Activated naive CD8-positive, alpha-beta T cell treated with anti-CD3 and anti-CD28 coated beads, Interleukin-2, amount 50 U/mL, for 16 hours (primary cell): ENCODE measurements around the gene RAB27B.
"Not testable (repeated sequence)": the region's sequence is repeated elsewhere in the genome, so short reads cannot be mapped to it uniquely, and the experiment has no call there.

Experiments
- DNase-seq: peaks from one replicate; pipeline ENCODE4 v3.0.0-alpha.2; 2020; ENCODE audit warnings: low read depth, low spot score

RAB27B gene

DNA sequence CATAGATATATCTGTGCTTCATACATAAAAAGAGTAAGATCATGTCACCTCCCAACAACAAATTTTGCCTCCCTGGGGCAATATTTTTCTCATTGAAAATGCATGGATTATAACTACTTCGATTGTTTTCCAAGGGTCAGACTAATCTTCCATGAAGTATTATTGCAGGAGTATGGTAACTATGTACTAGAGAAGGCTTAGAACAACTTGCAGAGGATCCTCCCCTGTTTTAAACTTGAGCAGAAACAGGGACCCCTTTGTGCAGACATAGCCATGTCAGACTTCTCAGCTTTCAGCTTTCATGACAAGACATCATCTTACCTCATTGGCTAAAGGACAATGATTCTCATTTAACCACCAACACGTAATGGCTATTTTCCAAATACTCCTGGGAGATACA is 13.2 kb upstream of the RAB27B start:
- no peak for DNase-seq

DNA sequence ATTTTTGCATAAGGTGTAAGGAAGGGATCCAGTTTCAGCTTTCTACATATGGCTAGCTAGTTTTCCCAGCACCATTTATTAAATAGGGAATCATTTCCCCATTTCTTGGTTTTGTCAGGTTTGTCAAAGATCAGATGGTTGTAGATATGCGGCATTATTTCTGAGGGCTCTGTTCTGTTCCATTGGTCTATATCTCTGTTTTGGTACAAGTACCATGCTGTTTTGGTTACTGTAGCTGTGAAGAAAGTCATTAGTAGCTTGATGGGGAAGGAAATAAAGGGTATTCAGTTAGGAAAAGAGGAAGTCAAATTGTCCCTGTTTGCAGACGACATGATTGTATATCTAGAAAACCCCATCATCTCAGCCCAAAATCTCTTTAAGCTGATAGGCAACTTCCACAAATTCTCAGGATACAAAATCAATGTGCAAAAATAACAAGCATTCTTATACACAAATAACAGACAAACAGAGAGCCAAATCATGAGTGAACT is 7.4 kb upstream of the RAB27B start:
- not testable (repeated sequence) for DNase-seq

DNA sequence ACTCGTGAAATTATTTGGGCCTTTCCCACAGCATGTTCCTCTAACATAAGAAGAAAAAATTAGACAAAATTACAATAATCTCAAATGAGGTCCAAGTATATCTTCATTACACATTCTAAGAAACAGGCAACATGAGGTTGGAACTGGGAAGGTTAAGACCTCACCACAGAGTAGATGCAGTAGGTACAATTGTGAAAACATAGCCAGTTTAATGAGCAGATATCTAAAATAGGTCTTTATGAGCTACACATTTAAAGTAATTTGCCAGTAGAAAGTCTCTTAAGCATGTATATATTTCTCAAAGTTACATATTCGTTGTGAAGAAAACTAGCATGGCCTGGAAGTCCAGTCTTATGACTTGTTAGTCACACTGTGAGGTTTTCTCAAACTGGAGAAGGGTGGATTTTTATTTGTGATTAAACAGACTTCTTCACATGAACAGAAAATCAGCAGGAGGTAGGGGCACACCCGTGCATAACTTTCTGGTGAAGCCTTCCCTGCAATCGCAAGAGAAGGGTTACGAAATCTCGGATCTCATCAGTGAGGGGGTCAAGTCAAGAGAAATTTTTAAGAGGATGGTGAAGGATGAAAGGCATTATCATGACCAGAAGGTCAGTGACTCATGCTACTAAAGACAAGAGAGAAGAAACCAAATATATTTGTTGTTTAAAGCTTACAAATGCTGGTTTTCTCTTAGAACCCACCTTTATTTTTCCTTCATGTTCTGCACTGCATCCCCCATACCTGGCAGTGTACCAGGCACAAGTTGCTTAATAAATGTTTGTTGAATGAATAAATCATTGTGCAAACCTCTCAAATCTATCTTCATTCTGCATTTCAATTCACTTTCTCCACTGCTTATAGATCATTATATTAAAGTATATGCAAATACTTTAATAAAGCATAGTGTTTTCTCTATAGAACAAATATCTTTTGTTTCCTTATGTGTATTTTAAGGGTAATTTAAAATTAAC is 5.1 kb upstream of the RAB27B start:
- no peak for DNase-seq

DNA sequence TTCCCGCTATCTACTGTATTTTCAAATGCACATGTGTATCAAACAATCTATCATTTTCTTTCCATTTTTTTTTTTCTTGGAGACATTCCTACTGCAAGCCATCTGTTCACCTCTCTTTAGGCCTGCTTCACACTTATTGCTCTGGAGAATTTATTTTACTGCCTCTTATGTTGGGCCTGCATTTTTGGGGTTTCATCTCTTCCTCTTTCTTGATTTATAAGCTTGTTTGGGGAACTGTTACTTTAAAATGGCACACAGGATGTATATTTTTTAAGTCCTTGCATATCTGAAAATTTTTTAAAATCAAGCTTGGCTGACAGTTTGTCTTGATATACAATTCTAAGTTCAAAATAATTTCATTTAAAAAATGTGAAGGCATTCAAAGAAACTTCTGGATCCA is 3.5 kb upstream of the RAB27B start:
- DNase-seq, result no peak

DNA sequence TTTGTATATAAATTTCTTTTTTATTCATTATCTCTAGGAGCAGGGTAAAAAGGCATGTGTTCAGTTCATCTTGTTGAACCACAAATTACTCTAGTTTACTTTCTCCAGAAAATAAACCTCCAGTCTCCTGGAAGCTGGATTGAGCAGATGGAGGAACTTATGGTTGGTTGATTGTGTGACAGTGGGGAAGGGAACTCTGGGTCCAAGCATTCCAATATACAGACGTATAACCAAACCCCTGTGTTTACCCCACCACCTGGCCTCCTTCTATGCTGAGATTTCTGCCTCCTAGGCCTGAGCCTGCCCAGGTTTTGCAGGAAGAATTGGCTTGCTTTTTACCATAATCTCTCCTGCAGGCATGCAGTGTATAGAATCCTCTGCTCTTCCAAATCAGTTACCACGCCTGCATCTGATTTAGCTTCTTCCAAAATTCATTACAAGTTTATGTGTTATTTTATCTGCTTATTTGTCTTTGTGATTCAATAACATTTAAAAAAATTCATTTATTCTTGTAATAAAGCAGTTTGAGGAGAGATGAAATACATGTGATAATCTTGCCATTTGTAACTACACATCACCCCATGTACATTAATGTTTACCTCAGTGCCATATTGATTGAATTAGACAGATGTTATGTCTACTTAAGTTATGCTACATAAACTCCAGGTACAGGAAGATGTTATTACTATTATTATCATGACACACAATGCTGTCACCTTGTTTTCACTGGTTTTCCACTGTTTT is 2.5 kb upstream of the RAB27B start:
- no peak for DNase-seq

DNA sequence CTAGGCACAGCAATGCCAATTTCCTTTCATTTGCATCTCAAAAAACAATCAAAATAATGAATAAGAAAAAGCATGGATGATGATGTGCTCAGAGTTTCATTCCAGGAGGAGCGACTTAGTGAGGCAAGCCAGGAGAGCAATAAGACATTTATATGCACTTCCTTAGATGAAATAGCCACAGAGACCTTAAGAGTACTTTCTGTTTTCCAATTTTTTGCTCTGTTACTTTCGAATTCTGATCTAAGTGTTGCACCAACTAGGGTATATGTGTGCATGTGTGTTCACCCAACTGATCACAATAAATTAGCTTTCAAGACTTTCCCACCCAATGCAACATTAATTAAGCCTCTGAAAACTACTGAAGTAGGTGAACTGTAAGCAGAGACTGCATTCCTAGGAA is 709 bp downstream of the RAB27B start:
- DNase-seq, result no peak

DNA sequence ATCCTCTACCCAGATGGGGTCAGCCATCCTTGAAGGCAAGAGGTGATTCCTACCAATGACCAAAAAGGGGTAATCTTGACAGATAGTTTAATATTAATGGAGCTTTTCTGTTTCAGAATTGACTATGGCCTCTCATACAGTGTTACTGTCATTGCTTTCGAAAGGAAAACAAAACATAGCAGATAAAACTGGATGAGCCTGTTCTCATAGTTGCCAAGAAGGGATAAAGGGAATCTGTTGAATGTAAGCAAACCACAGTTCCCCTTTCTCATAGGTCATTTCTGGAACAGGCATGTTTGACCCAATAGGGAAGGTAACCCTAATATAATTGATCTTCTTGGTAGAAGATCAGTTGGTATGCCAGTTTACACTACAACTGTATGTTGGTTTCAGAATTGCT is 1.6 kb downstream of the RAB27B start:
- no peak for DNase-seq

DNA sequence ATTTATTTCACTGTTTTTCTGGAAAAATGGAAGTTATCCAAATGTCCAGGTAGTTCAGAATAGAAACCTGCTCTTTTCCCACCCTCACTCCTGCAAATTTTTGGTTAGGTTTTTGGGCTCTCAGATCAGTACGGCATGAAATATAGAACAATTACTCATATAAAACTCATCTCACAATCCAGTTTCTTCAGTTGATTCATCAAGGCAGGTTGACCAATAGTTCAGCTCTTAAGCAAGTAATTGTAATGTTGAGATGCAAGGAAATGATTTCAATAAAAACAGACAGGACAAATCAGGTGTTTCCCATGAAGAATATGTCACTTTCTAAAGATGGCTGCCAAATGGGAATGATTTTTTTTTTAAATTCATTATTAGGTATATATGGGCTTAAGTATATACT is 2.0 kb downstream of the RAB27B start:
- no peak for DNase-seq

DNA sequence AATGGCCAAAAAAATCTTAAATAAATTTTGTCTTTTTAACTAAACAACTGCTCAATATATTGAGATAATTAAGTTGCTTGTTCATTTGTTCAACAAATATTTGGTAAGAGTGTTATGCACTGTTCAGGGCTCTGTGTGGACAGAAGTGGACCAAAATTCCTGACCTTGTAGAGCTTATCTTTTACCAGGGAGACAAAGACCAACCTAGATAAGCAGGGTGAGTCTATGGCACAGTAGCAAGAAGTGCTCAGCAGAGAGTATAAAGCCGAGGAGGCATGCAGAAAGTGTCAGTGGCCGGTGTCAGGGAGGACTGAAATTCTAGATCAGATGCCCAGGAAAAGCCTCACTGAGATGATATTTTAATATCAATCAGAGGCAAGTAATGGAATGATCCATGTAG is 2.6 kb downstream of the RAB27B start:
- DNase-seq, result no peak

DNA sequence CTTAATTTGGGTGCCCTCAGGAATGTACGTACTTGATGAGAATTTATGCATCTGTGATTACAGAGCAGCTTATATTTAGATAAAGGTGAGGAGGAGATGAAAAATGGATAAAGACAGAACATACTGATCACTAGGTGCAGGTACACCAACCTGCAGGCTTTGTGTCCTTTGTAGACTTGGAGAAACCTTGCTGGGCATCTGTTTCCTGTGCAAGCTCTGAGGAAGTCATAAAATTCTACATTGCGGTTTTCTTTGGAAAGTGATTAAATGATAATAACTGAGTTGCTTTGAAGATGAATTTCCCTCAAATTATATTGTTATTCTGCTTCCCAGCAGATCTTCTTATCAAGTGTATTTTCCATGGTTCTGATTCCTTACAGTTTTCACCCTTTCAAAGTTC is 7.7 kb downstream of the RAB27B start:
- no peak for DNase-seq

DNA sequence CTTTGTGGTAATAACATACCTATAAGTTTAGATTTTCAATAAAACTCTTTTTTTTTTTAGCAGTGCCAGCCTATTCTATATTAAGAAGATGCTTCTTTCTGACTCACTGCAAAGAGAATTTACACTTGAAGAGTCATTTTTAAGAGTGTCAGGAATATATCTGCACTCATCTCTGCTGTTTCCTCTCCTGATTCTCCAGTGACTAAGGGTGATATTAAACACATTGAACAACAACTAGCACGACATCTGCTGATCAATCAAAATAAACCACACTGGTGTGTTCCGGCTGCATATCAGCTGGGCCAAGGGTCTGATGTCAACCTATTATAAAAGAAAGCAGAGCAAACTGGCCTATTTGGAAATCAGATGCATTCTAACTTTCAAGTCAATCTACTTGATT is 15.0 kb downstream of the RAB27B start:
- DNase-seq, result no peak

DNA sequence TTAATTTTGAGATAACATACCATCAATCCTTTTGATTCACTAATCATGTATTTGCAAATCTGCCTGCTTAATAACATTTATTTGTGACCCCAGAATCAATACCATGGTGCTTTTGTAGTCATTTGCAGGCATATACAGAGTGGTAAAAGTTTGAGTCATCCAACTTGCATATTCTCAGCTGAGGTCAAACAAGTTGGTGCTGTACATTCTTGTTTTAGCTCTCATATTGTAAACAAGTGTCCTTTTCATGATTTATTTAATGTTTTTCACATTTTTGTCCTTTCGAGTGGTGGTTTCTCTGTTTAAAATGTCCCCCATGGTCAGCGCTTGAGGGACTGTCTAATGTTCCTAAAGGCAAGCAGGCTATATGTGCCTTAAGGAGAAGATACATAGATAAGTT is 17.5 kb downstream of the RAB27B start:
- DNase-seq, result no peak

DNA sequence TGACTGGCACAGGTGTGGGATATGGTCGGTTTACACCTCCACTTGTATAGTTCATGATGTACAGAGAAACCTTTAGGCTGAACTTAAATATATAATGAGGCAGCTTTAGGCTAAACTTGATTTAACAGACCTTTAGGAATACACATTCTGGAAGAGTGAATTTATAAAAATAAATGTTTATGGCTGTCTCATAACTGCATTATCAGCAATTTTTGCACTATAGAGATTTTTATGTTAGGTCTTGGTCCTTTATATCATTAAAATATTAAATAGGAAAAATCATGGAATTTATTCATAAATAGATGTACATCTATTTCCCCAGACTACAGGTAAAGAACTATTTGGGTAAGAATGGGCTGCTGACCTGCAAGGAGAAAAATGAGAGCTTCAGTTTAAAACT is 19.8 kb downstream of the RAB27B start:
- no peak for DNase-seq

DNA sequence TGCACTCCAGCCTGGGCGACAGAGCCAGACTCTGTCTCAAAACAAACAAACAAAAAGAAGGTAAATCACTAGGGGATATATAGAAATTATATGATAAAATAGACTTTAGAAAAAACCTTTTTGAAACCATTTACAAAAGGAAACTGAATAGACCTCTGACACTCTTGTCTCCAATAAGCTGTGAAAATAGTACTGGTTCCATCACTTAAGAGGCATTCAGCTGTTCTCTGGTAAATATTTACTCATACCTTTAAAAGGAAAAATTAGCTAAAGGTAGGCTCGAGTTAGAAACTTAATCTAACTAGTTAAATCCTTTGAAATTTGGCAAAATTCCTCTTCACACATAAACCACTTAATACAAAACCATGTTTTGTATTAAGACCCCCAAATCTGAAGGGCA is 21.4 kb downstream of the RAB27B start:
- DNase-seq, result no peak

DNA sequence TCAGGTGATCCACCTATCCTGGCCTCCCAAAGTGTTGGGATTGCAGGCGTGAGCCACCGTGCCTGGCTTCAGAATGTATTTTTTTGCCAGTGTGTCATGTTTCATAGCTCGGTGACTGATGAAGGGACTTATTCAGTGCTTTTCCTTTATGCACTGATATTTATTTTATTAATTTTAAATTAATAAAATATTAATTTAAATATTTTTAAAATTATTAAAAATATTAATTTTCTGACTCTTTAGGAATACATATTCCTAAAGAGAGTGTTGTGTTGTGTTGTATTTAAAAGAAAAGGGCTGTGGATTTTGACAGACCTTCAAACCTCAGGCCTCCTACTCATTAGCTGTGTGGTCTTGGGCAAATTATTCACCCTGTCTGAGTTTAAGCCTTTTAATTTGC is 22.3 kb downstream of the RAB27B start:
- no peak for DNase-seq

DNA sequence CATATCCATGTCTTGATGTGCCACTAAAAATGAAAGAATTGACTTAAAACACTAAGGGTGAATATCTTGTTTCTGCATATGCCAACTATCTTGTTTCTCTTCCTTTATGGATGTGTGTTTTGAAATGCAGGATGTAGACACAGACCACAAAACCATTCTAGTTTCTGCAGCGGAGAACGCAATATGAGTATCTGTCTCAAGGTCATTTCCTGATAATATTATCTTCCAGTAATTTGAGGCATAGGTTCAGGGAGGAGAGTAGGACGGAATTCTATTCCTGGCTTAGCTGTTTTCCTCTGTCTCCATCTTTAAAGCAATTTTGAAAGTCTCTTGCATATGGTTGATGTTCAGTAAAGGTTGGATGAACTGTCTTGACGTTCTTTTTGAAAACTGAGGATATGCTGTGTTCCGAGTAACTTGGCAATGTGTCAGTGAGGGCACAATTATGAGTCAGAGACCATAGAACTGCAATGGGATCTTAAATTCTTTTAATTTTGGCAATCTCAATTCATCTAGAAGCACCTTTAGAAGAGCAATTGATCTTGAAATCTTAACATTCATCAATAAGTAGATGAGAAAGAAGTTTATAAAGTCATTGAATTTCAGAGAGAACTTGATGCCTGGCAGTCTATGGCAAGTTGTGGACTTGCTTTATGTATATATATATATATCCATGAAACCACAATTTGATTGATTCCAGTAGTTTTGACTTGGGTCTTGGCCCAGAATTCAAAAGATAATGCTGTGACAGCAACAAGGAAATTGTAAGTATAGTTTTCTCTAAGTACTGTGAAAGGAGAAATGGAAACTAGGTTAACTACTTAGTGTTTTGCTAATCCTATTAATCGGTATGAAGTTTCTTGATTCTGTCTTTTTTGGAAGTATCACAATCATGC is 24.8 kb downstream of the RAB27B start:
- DNase-seq, result no peak

DNA sequence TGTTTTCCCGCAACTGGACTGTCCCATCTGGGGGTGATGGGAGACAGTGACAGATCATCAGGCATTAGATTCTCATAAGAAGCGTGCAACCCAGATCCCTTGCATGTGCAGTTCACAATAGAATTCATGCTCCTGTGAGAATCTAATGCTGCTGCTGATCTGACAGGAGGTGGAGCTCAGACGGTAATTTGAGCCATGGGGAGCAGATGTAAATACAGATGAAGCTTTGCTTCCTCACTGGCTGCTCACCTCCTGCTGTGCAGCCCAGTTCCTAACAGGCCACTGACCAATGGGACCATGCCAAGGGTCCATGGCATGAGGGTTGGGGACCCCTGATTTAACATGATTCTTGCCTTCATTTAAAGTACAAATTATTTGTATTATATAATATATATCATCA is 26.8 kb downstream of the RAB27B start:
- not testable (repeated sequence) for DNase-seq

DNA sequence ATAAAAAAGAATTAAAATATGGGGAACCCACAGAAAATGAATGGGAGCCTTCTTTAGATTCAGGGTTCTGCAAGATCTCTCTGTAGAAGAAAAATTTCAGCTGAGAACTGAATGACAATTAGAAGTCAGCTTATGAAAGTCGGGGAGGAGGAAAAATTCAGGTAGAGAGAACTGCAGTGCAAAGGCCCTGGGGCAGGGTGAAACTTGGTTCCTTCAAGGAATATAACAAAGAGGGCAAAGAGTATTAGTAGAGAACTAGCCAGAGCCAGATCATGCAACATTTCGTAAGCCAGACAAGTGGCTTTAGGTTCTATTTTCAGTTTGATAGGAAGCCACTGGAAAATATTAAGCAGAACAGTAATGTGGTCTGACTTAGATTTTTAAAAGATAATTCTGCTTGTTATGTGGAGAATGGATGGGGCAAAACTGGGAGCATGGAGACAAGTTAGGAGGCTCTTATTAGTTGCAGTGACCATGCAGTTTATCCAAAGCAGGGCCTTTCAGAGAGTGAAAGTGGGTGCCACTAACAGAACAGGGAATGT is 27.9 kb downstream of the RAB27B start:
- DNase-seq, result no peak

DNA sequence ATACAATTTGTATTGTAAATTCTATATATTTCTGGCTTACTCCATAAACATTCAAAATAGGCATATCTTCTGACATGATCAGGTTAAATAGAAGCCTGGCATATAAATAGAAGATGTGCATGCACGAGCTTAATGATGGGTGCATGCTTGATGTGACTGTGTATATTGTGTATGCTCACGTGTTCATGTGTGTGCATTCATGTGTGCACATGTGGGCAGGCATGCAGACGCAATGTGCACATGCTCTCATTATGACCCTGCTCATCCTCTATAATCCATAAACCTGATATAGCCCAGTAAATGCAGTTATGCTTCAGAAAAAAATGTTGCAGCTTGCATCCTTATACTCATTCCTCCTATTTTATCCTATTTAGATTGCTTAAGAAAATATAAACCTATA is 29.2 kb downstream of the RAB27B start:
- DNase-seq, result no peak

DNA sequence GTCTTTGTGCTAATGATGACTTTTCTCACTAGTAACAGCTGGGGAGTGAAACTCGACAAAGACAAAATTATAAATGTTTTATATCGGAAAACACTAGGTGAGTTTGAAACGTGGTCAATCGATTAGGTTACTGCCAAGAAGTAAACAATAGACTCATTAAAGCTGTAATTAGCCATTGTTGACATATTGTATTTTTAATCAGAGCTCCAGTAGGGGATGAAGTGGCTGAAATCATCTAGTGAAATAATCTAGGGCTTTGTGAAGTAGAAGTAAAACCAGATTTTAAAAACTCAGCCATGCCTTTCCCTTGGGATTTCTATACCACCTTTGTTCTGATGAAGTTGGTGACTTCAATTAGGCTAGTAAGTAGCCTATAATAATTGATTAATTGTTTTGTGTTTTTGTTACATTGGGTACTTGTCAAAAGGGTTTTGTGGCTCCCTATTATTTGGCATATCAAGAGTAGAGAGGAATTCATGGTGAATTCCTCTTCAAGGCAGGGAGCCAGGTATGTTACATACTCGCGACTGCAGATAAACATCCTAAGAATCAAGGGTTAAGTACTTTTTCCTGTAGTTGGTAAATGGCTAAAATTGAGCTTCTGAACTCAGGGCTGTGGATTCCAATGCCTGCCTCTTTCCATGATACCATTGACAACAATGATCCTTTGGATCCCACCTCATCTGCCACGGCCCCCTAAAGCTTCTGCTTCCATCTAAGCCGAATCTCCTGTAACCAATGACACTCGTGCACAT is 31.6 kb downstream of the RAB27B start:
- DNase-seq, result no peak

DNA sequence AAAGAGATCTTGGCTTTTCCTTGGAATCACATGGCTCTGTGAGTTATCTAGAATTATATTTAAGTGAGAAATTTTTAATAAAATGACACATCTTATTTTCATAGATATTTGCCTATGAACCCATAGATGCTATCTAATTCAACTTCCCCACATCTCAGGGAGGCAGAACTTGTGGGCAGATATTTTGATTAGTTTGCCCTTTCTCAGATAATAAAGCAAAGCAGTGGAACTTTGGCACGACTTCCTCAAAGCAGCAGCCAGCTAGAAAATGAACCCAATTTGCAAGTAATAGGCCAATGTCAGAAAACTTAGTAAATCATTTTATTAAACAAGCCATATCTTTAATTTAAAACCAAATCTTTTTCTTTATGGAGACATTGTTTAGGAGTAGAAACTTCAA is 32.7 kb downstream of the RAB27B start:
- no peak for DNase-seq
